NCI-H2107 (cell line): ENCODE data around the gene ASAP3.

Experiments used
- DNase-seq: peaks from one replicate; lab custom pipeline; 2025; lab: John Stamatoyannopoulos, UW

Gene ASAP3

GRCh38 chr1:23477359-23478144, 6.4 kb downstream of the ASAP3 start:
- no peak for DNase-seq

GRCh38 chr1:23475641-23476040, 8.3 kb downstream of the ASAP3 start:
- no peak for DNase-seq

GRCh38 chr1:23475134-23475628, 8.8 kb downstream of the ASAP3 start:
- DNase-seq, result no peak

GRCh38 chr1:23473037-23473800, 10.8 kb downstream of the ASAP3 start:
- no peak for DNase-seq

GRCh38 chr1:23472351-23473036, 11.5 kb downstream of the ASAP3 start:
- no peak for DNase-seq

- DNase-seq, result no peak
Measured at GRCh38 chr1:23471473-23472075, 12.4 kb downstream of the ASAP3 start.

GRCh38 chr1:23470282-23471070, 13.5 kb downstream of the ASAP3 start:
- no peak for DNase-seq

GRCh38 chr1:23469372-23469982, 14.5 kb downstream of the ASAP3 start:
- DNase-seq, result no peak

GRCh38 chr1:23466423-23466989, 17.5 kb downstream of the ASAP3 start:
- no peak for DNase-seq

GRCh38 chr1:23463286-23463685, 20.7 kb downstream of the ASAP3 start:
- no peak for DNase-seq

GRCh38 chr1:23462766-23463165, 21.2 kb downstream of the ASAP3 start:
- DNase-seq, result no peak

- no peak for DNase-seq
Measured at GRCh38 chr1:23461050-23461449, 22.9 kb downstream of the ASAP3 start.

GRCh38 chr1:23460519-23460918, 23.5 kb downstream of the ASAP3 start:
- DNase-seq, result no peak

- DNase-seq, result no peak
Measured at GRCh38 chr1:23459338-23459757, 24.6 kb downstream of the ASAP3 start.

- no peak for DNase-seq
Measured at GRCh38 chr1:23456226-23456625, 27.8 kb downstream of the ASAP3 start.

- no peak for DNase-seq
Measured at GRCh38 chr1:23453455-23454000, 30.5 kb downstream of the ASAP3 start.

- DNase-seq, result peak; percentile 82
Measured at GRCh38 chr1:23452011-23452411, 32.0 kb downstream of the ASAP3 start.

GRCh38 chr1:23451441-23451840, 32.5 kb downstream of the ASAP3 start:
- DNase-seq, result no peak

- no peak for DNase-seq
Measured at GRCh38 chr1:23450894-23451293, 33.1 kb downstream of the ASAP3 start.

- DNase-seq, result no peak
Measured at GRCh38 chr1:23449958-23450357, 34.0 kb downstream of the ASAP3 start.
